ENCODE results near the gene MMP28.

MMP28 gene, protein sequence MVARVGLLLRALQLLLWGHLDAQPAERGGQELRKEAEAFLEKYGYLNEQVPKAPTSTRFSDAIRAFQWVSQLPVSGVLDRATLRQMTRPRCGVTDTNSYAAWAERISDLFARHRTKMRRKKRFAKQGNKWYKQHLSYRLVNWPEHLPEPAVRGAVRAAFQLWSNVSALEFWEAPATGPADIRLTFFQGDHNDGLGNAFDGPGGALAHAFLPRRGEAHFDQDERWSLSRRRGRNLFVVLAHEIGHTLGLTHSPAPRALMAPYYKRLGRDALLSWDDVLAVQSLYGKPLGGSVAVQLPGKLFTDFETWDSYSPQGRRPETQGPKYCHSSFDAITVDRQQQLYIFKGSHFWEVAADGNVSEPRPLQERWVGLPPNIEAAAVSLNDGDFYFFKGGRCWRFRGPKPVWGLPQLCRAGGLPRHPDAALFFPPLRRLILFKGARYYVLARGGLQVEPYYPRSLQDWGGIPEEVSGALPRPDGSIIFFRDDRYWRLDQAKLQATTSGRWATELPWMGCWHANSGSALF

DNA sequence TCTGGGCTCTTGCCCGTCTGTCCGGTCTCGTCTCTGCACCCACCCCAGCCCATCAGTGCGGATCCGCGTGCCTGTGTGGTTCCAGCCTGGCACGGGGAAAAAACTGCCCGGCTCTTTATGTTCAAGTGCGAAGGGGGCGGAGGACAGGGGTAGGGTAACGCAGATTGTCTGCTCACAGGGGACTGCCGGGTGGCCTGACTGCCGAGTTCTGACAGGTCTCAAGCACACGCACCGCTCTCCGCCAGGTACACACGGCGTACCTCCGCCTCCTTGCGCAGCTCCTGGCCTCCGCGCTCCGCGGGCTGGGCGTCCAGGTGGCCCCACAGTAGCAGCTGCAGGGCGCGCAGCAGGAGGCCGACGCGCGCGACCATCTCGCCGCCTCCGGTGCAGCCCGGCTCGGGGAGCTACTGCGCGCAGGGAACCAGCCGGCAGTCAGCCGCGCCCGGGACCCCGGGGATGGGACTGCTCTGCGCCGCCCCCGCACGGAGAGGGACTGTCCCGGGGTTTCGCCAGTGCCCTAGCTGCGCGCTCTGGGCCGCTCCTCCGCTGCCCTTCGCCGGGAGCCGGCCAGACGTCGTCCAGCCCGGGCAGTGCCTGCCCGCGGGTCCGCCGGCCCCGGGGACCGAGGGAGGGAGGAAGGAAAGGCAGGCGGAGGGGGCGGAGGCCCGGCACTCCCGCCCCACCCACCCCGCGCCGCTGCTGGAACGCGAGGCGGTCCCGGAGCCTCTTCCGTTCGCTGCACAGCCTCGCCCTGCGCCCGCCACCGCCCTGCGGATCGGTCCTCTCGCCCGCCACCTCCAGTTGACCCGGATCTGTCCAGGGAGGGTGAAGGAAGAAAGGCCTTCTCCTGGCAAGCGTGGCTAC, at the start of gene MMP28:
MMP28 (minus strand) TSS at position 635 of the 864 bp plus-strand sequence; CDS start at position 371, 264 bp downstream.
- DNase-seq (ENCODE audit: low read depth) = no peak

DNA sequence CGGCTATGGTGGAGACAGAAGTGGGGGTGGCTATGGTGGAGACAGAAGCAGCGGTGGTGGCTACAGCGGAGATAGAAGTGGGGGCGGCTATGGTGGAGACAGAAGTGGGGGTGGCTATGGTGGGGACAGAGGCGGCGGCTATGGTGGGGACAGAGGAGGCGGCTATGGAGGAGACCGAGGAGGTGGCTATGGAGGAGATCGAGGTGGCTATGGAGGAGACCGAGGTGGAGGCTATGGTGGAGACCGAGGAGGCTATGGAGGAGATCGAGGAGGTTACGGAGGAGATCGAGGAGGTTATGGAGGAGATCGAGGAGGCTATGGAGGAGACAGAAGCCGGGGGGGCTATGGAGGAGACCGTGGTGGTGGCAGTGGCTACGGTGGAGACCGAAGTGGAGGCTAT, 49.1 kb upstream of the MMP28 start:
- no peak for DNase-seq (ENCODE audit: low read depth)

DNA sequence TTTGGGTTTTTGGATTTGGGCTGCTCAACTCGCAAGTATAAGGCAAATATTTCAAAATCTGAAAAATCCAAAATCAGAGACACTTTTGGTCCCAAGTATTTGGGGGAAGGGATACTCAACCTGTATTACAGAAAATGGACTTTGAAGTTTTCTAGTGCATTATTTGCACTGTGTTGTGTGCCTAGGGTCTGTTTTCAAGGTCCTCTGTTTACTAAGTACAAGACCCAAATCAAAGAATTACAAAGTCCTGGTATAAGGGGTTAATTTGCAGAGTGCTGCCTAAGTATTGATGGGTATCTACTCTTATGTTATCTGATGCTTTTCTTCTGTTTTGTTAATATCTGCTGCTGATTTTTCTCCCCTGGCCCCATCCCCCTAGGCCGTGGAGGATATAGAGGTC, 48.3 kb upstream of the MMP28 start:
- no peak for DNase-seq (ENCODE audit: low read depth)

DNA sequence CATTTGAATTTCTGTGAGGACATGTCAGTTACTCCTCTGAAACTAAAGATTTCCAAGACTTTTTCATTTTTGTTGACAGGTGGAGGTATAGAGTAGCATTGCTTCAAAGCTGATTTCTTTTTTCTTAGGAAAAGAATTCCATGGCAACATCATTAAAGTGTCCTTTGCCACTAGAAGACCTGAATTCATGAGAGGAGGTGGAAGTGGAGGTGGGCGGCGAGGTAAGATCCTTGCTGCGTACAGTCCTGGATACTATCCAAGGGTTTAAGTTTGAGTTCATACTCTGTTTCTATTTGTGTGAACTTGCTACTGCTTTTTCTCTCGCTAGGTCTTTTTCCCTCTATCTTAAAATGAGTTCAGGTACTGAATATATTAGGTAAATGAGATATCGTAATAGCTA, 46.8 kb upstream of the MMP28 start:
- no peak for DNase-seq (ENCODE audit: low read depth)

DNA sequence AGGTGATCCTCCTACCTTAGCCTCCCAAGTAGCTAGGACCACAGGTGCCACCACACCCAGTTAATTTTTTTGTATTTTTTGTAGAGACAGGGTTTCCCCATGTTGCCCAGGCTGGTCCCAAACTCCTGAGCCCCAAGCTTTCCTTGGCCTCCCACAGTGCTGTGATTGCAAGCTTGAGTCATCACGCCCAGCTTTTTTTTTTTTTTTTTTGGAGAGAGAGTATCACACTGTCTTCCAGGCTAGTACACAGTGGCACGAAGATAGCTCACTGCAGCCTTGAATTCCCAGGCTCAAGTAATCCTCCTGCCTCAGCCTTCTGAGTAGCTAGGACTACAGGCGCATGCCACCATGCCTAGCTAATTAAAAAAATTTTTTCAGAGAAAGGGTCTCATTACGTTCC, 46.1 kb upstream of the MMP28 start:
- DNase-seq (ENCODE audit: low read depth) = no peak

DNA sequence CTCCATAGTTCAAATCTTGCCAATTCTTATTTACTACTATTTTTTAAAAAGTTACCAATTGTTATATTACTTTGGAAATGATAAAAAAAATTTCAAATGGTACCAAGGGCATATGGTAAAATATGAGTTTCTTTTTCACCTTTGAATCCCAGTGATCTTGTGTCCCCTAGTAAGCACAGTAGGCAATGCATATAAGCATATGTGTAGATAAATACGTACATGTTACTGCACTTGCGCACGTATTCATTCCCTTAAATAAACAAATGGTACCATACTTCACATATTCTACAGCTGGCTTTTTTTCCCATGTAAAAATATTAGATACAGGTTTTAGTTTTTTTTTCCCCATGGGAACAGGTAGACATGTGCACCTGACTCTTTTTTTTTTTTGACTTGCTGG, 45.7 kb upstream of the MMP28 start:
- DNase-seq (ENCODE audit: low read depth) = no peak

DNA sequence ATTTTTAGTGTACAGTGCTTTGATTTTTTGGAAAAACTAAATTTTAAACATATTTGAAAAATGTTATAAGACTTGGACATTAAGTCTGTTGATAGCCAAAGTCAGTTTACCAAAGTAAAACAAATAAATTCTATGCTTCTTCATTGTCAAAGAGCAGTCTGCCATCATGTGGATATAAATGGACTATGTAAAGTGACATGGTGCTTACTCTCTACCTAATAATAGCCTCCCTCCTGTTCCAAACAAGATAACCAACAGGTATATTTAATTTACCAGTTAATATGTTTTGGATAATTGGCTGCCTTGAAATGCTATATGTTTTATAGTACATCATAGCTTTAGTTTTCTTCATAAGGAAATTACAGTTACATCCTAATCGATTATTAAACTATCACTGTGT, 29.8 kb upstream of the MMP28 start:
- no peak for DNase-seq (ENCODE audit: low read depth)

DNA sequence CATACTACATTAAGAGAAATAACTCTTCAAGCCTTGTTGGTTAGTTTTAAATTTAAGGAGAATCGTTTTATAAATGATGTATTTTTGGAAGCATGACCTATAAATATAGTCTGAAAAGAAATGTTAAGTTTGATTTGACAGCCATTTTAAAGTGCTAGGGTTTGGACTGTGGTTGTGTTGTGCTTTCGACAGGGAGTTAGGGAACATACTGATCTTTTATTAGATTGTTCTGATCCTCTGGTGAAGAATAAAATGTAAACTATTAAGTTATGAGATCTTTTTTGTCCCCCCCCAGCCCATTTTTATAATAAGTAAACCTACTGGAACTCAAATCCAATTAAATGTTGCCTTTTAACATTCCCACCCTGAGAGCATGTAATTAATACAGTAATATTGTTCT, 25.9 kb upstream of the MMP28 start:
- no peak for DNase-seq (ENCODE audit: low read depth)

DNA sequence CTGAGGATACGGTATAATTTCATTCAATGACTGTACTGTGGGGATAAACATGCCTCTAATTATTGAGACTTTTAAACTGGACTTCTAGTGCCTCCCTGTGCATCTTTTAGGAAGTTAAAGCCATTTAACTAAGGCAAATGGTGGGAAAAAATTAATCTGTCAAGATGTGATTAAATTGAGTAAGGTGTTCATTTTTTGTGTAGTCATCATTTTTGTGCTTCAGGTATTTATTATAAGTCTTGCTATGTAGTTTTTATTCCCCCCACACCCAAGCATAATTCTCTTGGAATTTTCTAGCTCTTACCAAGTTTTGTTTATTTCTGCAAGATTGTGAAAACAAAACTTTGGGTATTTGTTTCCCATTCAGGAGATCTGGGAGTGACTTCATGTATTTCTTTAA, 24.0 kb upstream of the MMP28 start:
- DNase-seq (ENCODE audit: low read depth) = no peak

DNA sequence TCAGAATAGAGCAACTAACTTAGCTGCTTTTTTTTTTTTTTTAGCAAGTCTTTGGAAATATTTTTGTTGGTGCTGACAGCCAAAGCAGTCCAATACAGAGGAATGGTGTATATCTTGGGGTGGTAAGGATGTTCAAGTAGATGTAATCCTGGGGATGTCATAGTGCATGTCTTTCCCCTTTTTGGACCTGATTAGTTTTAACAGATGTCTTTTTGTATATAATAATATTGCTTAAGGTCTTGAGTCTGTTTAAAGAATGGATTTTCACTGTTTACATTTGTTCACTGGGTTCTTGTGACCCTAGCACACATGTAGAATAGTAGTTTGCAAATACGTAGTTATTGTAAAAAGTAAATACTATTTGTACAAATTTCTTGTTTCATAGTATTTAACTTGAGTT, 21.8 kb upstream of the MMP28 start:
- no peak for DNase-seq (ENCODE audit: low read depth)

DNA sequence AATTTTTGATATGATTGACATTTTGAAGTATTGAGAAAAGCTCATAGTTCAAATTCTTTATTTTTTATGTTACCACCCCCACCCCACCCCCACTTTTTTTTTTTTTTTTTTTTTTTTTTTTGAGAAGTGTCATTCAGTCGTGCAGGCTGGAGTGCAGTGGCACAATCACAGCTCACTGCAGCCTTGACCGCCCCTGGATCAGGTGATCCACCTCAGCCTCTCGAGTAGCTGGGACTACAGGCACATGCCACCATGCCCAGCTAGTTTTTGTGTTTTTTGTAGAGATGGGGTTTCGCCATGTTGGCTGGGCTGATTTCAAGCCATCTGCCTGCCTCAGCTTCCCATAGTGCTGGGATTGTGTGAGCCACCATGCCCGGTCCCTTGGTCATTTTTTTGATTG, 21.3 kb upstream of the MMP28 start:
- DNase-seq (ENCODE audit: low read depth) = no peak

DNA sequence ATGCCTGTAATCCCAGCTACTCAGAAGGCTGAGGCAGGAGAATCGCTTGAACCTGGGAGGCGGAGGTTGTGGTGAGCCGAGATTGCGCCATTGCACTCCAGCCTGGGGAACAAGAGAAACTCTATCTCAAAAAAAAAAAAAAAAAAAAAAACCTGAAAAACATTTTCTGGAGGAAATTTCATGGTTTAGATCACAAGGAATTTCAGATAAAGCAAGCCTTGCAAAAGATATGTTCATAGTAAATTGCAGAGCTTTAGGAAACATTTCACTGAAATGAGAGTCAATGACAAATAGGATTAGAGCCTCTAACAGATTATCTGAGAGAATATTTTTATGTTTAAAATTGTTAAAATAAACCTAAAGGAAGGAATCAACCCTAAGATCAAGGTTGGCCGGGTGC, 17.0 kb upstream of the MMP28 start:
- no peak for DNase-seq (ENCODE audit: low read depth)

DNA sequence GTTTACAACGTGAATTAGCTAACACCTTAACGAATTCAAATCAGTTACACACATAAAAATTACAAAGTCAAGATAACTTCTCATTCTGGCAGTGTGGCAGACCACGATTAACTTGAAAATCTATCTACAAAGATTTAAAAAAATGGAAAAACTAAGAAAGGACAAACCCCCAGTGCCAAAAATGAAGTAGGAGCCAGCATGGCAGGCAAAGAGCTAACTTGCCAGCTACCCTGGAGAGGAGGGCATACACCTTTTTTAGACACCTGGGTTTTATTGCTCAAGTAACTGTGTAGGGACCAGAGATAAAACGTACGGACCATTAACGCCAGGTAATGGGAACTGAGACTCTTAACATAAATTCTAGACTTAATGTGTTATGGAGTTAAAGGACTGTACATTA, 16.3 kb upstream of the MMP28 start:
- DNase-seq (ENCODE audit: low read depth) = no peak

DNA sequence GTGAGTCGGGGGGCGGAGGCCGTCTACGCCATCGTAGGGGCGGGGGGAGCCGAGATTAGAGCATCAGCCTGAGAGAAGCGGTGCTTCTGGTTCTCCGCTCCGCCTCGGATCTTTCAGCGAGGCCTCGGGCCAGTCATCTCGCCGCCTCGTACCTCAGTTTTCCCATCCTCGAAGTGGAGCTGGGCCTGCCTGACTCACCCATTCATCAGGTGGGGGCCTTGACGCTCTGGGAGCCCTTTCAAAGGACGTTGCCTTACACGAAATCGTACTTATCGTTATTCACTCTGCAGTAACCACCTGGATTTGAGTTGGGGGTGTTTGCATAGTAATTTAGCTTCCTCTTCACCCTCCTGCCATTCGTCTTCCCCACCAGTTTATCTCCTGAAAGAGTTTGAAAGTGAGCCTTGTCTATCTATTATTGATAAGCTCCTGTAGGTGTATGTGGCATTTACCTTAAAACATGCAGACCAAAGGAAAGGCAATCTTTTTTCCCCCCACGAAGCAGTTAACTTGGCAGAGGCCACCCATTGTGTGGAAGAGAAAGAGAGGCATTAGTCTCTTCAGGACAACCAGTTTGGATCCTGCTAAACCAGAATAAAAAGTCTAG, 14.5 kb upstream of the MMP28 start:
- DNase-seq (ENCODE audit: low read depth) = no peak

DNA sequence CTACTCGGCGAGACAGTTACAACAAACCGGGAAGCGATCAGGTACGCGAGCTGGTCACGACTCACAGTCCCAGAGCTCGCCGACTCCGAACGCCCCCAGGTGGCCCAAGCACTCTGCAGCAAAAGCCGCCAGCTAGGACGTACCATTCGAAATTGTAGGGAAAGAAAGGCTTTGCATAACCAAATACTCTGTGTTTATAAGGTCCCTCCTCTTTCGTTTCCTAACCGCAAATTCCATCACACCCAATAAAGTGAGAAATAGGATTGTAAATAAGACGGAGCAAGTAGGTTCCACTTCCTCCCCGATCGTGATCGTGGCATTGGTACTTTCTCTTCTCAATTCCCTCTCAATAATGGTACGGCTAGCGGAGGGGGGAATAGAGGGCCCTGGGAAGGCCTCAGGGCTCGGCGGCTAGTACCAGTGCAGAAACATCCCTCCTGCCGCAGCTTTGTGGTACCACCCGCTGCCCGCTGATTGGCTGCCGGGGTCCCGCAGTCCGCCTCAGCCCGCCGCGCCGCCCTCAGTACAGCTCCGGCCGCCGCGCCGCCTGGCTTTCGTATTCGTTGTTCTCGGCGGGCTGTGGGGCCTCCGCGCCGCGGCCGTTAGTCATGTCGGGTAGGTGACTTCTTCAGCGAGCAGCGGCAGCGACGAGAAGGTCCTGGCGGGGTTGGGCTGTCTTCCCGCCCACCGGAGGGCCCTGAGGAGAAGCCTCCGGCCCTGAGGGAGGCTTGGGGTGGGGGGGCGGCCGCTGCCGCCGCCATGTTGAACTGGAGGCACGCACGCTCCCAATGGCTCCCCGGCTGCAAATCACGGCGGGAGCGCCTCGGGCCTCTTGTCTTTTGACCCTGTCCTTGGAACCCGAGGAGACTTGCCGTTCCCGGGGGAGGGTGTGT, 13.8 kb upstream of the MMP28 start, which contains the start of gene TAF15:
TAF15 (plus strand) TSS at position 523 of the 893 bp plus-strand sequence; CDS start at position 609, 86 bp downstream.
- peak; percentile 88 for DNase-seq (ENCODE audit: low read depth)

DNA sequence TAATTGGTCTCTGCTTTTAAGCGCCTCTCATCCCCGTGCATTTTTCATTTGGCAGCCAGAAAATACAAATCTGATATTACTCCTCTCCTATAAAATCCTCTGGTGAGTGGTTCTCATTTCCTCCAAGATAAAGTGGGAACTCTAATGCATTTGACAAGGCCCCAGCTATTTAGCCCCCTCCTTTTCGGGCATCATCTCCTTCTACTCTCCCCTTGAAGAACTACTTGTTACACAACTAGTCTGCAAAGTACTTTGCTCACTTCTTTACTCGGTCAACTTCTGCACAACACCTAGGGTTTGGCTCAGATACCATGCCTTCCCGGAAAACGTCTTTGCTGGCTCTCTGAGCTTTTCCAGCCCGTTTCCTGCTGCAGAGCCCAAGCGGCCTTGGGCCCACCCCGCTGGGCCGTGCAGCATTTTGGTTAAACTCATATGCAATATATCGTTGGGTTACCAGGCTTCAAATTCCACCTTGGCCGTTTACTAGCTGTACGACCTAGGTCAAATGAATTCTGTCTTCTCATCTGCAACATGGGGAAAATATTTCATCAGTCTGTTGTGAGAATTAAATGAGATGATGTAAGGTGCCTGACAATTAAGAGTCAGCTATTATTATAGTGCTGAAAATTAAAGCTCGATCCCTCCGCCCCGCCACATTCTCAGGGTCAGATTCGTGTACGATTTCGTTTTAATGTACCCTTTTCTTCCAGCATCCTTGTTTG, 13.0 kb upstream of the MMP28 start:
- no peak for DNase-seq (ENCODE audit: low read depth)

DNA sequence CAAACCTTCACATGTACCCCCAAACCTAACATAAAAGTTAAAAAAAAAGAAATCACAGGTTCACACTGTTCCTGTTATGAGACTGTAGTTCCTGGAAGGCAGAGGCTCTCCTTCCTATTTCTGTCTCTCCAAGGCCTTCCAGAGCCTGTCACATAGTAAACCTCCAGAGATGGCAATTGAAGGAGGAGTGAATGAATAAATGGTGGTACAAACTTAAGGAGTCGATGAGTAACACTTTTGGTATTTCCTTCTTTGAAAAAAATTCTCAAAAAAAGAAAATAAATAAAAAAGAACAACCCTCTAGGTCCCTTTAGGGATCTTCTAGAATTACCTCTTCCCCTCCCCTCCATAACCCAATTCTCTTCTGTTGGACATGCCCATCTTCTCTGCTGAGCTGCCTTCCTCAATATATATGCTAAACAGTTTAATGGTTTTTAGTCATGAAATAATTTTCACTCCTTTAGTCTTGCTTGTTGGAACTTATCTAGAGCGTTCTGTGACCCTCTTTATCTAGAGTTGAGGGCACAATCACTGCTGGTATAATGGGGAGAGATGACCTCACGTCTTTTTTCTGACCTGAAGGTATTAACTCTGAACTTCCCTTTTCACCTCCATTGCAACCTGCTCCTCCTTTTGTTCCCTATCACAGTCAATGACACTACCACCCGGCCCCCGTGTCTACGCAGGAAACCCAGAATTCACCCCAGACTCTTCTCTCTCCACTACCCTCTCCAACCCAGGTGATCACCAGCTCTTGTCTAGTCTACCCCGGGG, 12.1 kb upstream of the MMP28 start:
- no peak for DNase-seq (ENCODE audit: low read depth)

DNA sequence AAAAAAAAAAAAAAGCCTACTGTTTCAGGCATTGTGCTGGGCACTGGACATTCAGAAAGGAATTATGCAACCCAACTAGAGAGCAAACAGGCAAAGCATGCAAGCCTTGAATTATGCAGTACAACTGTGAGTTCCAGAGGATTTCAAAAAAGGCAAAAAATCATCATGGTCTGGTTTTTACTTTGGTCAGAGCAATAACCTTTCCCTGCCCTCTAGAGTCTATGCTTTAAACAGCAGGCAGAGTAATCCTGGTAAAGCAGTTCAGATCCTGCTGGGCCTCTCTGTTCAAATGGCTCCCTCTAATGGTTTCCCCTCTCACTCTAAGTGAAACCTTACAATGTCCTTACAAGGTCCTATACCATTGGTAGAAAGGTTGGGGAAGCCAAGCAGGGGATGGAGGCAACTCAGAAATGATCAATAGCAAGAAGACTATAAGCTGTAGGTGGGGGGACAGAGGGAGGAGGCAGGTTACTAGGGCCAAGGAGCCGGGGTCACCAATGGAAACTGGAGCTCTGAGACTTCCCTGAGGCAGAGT, 9.3 kb upstream of the MMP28 start:
- DNase-seq (ENCODE audit: low read depth) = no peak

DNA sequence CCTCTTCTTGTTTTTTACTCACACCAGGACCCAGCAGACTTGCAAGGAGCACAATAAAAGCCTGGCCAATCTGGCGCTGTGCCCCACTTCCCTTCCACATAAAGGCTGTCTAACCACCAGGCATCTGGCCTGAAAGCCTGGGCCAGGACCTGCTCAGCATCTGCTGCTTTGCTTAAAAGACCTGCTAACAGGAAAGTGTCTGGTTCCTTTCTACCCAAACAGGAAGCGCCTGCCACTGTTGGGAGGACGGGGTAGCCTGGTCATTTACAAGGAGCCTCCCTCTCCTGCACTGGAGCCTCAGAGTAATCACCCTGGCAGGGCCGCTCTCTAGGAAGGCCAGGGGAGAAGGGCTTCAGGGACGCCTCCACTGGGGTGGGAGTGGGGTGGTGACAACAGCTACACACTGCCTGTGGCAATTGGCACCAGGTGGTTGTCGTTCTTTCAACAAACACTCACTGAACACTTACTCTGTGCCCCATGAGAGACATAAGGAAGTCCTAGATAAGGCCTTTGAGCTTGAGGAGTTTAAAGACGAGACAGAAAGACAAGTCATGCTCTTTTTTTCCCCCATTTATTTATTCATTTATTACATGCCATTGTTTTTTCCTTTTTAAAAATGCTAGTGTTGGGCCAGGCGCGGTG, 6.3 kb upstream of the MMP28 start:
- no peak for DNase-seq (ENCODE audit: low read depth)

All from stimulated activated CD8-positive, alpha-beta memory T cell treated with anti-CD3 and anti-CD28 coated beads, Interleukin-12 subunit alpha, Interleukin-12 subunit beta, amount 100 ng/mL, for 1 hour (primary cell).